RWPE1 (cell line): ENCODE data around the gene VMP1.
"Not testable (repeated sequence)": the region's sequence is repeated elsewhere in the genome, so short reads cannot be mapped to it uniquely, and the experiment has no call there.

Experiments used
- CTCF ChIA-PET: fragments of 350-600 bp; sonication (Branson Sonifier 250); formaldehyde crosslinking; extraction: SDS; loops from one replicate; lab custom pipeline; 2021; lab: Yijun Ruan, JAX
- POLR2A ChIA-PET: fragments of 400-600 bp; formaldehyde crosslinking; extraction: SDS; loops from one replicate; lab custom pipeline; 2020; ENCODE audit warnings: antibody characterized with exemption; ENCODE audit not compliant: low non-redundant PET; lab: Yijun Ruan, JAX
- DNase-seq: peaks from one replicate; pipeline ENCODE4 v3.0.0; 2012; ENCODE audit warnings: low spot score
- H3K27ac ChIP-seq: fragments of 450-650 bp; 2 replicates; pipeline ENCODE4 v1.5.1; 2017
- CTCF ChIP-seq: fragments of 450-650 bp; conservative IDR thresholded peaks from 2 replicates; pipeline ENCODE4 v1.5.1; 2017; ENCODE audit warnings: low read depth, mild to moderate bottlenecking

VMP1 gene

GRCh38 chr17:59757470-59757869 lies 50.0 kb downstream of the VMP1 start:
- peak overlapping the region; percentile 54; the same call in 1 of the 2 replicates for H3K27ac ChIP-seq
- no peak for DNase-seq
- TF ChIP-seq CTCF: no peak
- ChIA-PET POLR2A (no interaction called here), CTCF (interaction anchor here (0.5 to 0.6 kb wide), 3 partner anchors 15 to 125 kb away, joined by 3 to 6 read pairs (median 4); no protein-coding TSS in a partner anchor)

GRCh38 chr17:59757881-59758385 lies 50.5 kb downstream of the VMP1 start:
- ChIA-PET POLR2A (no interaction called here), CTCF (interaction anchor here (0.5 to 0.6 kb wide), 3 partner anchors 15 to 124 kb away, joined by 3 to 6 read pairs (median 4); no protein-coding TSS in a partner anchor)
- H3K27ac ChIP-seq: peak overlapping the region; percentile 54; the same call in 1 of the 2 replicates

GRCh38 chr17:59758998-59759651 lies 51.7 kb downstream of the VMP1 start:
- POLR2A ChIA-PET, CTCF ChIA-PET: not testable (repeated sequence)
- peak overlapping the region; percentile 53 for H3K27ac ChIP-seq

More at GRCh38 chr17:59757881-59758385, 50.5 kb downstream of the VMP1 start:
- DNase-seq: no peak
- TF ChIP-seq CTCF: no peak

GRCh38 chr17:59760160-59760559 lies 52.7 kb downstream of the VMP1 start:
- peak overlapping the region; percentile 36 for H3K27ac ChIP-seq
- POLR2A ChIA-PET: no interaction called here
- DNase-seq: no peak
- CTCF ChIA-PET: interaction anchor here (0.5 to 0.6 kb wide), 2 partner anchors 14 to 137 kb away, joined by 3 to 5 read pairs; no protein-coding TSS in a partner anchor
- TF ChIP-seq CTCF: no peak

More at GRCh38 chr17:59758998-59759651, 51.7 kb downstream of the VMP1 start:
- DNase-seq: not testable (repeated sequence)

GRCh38 chr17:59761385-59762048 lies 54.1 kb downstream of the VMP1 start:
- ChIA-PET POLR2A (interaction anchor here (0.5 to 0.6 kb wide), 2 partner anchors 12 to 105 kb away, joined by 5 to 10 read pairs; no protein-coding TSS in a partner anchor), CTCF (interaction anchor here (0.6 kb wide), 1 partner anchor 34 kb away, joined by 3 read pairs; no protein-coding TSS in a partner anchor)
- no peak for DNase-seq
- no peak for TF ChIP-seq CTCF
- H3K27ac ChIP-seq: no peak overlapping the region

GRCh38 chr17:59762049-59762823 lies 54.8 kb downstream of the VMP1 start:
- no peak overlapping the region for H3K27ac ChIP-seq
- no peak for TF ChIP-seq CTCF
- DNase-seq: peak; percentile 41
- CTCF ChIA-PET: interaction anchor here (0.6 kb wide), 1 partner anchor 33 kb away, joined by 3 read pairs; no protein-coding TSS in a partner anchor
- POLR2A ChIA-PET: interaction anchor here (0.5 to 0.6 kb wide), 2 partner anchors 12 to 104 kb away, joined by 5 to 10 read pairs; no protein-coding TSS in a partner anchor
